Neural progenitor cell (in vitro differentiated cells): Measurements from ENCODE around the gene RPTOR. TPM values are rescaled to one million over a fixed set of nuclear protein-coding genes. Genes with fewer than 3 reads are reported as not detected.
"Not testable (repeated sequence)": the region's sequence is repeated elsewhere in the genome, so short reads cannot be mapped to it uniquely, and the experiment has no call there.

Experiments used
- DNase-seq: peaks from one replicate; pipeline ENCODE4 v3.0.0-alpha.2; 2016; ENCODE audit warnings: low spot score
- H2AFZ ChIP-seq: fragments of 200-600 bp; sonication (generic); replicated peaks from 2 replicates; pipeline ENCODE4 v1.6.1; 2016; ENCODE audit warnings: antibody characterized with exemption
- H3F3A ChIP-seq: fragments of 200-600 bp; sonication (generic); 2 replicates; pipeline ENCODE4 v1.6.1; 2016; ENCODE audit warnings: antibody characterized with exemption, low read depth
- H3K27ac ChIP-seq: fragments of 200-600 bp; sonication (generic); 2 replicates; pipeline ENCODE4 v1.5.1; 2016; ENCODE audit warnings: mild to moderate bottlenecking
- H3K27me3 ChIP-seq: fragments of 200-600 bp; sonication (generic); 2 replicates; pipeline ENCODE4 v1.6.1; 2016; ENCODE audit warnings: mild to moderate bottlenecking, moderate library complexity
- H3K36me3 ChIP-seq: fragments of 200-600 bp; sonication (generic); 2 replicates; pipeline ENCODE4 v1.5.1; 2016
- H3K4me1 ChIP-seq: fragments of 200-600 bp; sonication (generic); 2 replicates; pipeline ENCODE4 v1.6.1; 2016; ENCODE audit warnings: mixed run types
- H3K4me2 ChIP-seq: fragments of 200-600 bp; sonication (generic); 2 replicates; pipeline ENCODE4 v1.6.1; 2016
- H3K4me3 ChIP-seq: fragments of 200-600 bp; sonication (generic); 2 replicates; pipeline ENCODE4 v1.5.1; 2016
- H3K79me2 ChIP-seq: fragments of 200-600 bp; sonication (generic); 2 replicates; pipeline ENCODE4 v1.6.1; 2016; ENCODE audit warnings: low read depth
- H3K9ac ChIP-seq: fragments of 200-600 bp; sonication (generic); 2 replicates; pipeline ENCODE4 v1.6.1; 2016
- H3K9me3 ChIP-seq: fragments of 200-600 bp; sonication (generic); 2 replicates; pipeline ENCODE4 v1.5.1; 2016; ENCODE audit warnings: low read depth
- H4K20me1 ChIP-seq: fragments of 200-600 bp; sonication (generic); 2 replicates; pipeline ENCODE4 v1.6.1; 2016; ENCODE audit warnings: low read depth
- H3K27ac Mint-ChIP-seq: 3 replicates; pipeline ENCODE4 v1.8.0; 2021; ENCODE audit warnings: mixed read lengths
- H3K27me3 Mint-ChIP-seq: 2 replicates; pipeline ENCODE4 v1.8.0; 2022; ENCODE audit warnings: low read depth, mild to moderate bottlenecking, inconsistent platforms, moderate library complexity, mixed read lengths; ENCODE audit not compliant: insufficient read depth
- H3K36me3 Mint-ChIP-seq: 3 replicates; pipeline ENCODE4 v1.8.0; 2021; ENCODE audit warnings: mixed read lengths
- H3K4me1 Mint-ChIP-seq: 3 replicates; pipeline ENCODE4 v1.8.0; 2021; ENCODE audit warnings: mixed read lengths
- H3K4me3 Mint-ChIP-seq: 3 replicates; pipeline ENCODE4 v1.8.0; 2021; ENCODE audit warnings: mild to moderate bottlenecking, moderate library complexity, mixed read lengths
- H3K9me3 Mint-ChIP-seq: 3 replicates; pipeline ENCODE4 v1.8.0; 2020; ENCODE audit warnings: mixed read lengths
- EZH2 ChIP-seq: fragments of 200-600 bp; sonication (generic); IDR thresholded peaks from 2 replicates; pipeline ENCODE4 v1.6.1; 2017; ENCODE audit warnings: antibody characterized with exemption, mild to moderate bottlenecking, moderate library complexity
- EZH2phosphoT487 ChIP-seq: fragments of 200-600 bp; sonication (generic); IDR thresholded peaks from 2 replicates; pipeline ENCODE4 v1.6.1; 2017; ENCODE audit warnings: antibody characterized with exemption
- total RNA-seq: library from RNA; depleted of rRNA; stranded (reverse); fragments of >200 nt; gene quantifications from 2 replicates; pipeline ENCODE4 v1.2.3, GENCODE V29; 2015; ENCODE audit warnings: low replicate concordance
- TF ChIP-seq, protein P1 (sequence below): fragments of 200-600 bp; sonication (generic); IDR thresholded peaks from 2 replicates; pipeline ENCODE4 v1.5.1; 2017; ENCODE audit warnings: antibody characterized with exemption, mild to moderate bottlenecking

RPTOR gene
- total RNA-seq, 1 donor from 2014 or later: 7.4 TPM

DNA sequence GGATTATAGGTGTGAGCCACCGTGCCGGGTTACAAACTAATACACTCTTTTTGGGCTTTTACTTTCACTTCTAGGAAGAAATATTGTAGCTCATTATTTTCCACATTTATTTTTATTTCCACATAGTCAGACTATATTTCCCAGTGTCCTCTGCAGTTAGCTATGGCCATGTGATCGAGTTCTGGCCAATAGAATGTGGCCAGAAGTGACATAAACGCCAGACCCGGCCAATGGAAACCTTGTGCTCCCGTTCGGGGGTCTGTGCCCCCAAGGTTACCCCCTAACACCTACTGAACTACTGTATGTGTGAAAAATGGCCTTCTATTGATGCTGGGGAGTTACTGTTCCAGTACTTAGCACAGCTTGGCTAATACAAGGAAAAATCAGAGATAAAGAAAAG is 13.2 kb upstream of the RPTOR start:
- Histone ChIP-seq H3K4me2 (no peak overlapping the region), H3K4me3 (no peak overlapping the region), H2AFZ (peak overlapping the region; percentile 50), H3K9ac (no peak overlapping the region), H3F3A (no peaks in the 10 kb centered on the region), H4K20me1 (no peaks in the 10 kb centered on the region), H3K9me3 (no peaks in the 10 kb centered on the region), H3K27ac (no peak overlapping the region), H3K27me3 (peaks cover 8% of the 10 kb centered on the region), H3K79me2 (no peaks in the 10 kb centered on the region), H3K36me3 (no peaks in the 10 kb centered on the region), H3K4me1 (peaks cover 4% of the 10 kb centered on the region)
- H3K9me3 Mint-ChIP-seq: no peaks in the 10 kb centered on the region
- no peak overlapping the region for H3K27ac Mint-ChIP-seq
- H3K4me3 Mint-ChIP-seq: no peak overlapping the region
- H3K4me1 Mint-ChIP-seq: peaks cover 15% of the 10 kb centered on the region
- no peak for DNase-seq
- H3K36me3 Mint-ChIP-seq: no peaks in the 10 kb centered on the region
- H3K27me3 Mint-ChIP-seq: peaks cover 9% of the 10 kb centered on the region
- TF ChIP-seq EZH2phosphoT487 (no peak), EZH2 (no peak)
- TF ChIP-seq, protein P1, sequence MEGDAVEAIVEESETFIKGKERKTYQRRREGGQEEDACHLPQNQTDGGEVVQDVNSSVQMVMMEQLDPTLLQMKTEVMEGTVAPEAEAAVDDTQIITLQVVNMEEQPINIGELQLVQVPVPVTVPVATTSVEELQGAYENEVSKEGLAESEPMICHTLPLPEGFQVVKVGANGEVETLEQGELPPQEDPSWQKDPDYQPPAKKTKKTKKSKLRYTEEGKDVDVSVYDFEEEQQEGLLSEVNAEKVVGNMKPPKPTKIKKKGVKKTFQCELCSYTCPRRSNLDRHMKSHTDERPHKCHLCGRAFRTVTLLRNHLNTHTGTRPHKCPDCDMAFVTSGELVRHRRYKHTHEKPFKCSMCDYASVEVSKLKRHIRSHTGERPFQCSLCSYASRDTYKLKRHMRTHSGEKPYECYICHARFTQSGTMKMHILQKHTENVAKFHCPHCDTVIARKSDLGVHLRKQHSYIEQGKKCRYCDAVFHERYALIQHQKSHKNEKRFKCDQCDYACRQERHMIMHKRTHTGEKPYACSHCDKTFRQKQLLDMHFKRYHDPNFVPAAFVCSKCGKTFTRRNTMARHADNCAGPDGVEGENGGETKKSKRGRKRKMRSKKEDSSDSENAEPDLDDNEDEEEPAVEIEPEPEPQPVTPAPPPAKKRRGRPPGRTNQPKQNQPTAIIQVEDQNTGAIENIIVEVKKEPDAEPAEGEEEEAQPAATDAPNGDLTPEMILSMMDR: no peak

DNA sequence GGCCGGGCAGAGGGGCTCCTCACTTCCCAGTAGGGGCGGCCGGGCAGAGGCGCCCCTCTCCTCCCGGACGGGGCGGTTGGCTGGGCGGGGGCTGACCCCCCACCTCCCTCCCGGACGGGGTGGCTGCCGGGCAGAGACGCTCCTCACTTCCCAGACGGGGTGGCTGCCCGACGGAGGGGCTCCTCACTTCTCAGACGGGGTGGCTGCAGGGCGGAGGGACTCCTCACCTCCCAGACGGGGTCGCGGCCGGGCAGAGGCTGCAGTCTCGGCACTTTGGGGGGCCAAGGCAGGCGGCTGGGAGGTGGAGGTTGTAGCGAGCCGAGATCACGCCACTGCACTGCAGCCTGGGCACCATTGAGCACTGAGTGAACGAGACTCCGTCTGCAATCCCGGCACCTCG is 7.3 kb upstream of the RPTOR start:
- not testable (repeated sequence) for H3K9me3 Mint-ChIP-seq, H3K4me1 Mint-ChIP-seq, H3K36me3 Mint-ChIP-seq, H3F3A ChIP-seq, H3K4me3 Mint-ChIP-seq, H4K20me1 ChIP-seq, H3K27ac ChIP-seq, DNase-seq, H3K36me3 ChIP-seq, H3K27ac Mint-ChIP-seq, H3K79me2 ChIP-seq, H3K4me2 ChIP-seq, H3K9me3 ChIP-seq, H2AFZ ChIP-seq, H3K9ac ChIP-seq, H3K4me1 ChIP-seq, H3K27me3 Mint-ChIP-seq, H3K4me3 ChIP-seq
- H3K27me3 ChIP-seq: peaks cover 20% of the 10 kb centered on the region

DNA sequence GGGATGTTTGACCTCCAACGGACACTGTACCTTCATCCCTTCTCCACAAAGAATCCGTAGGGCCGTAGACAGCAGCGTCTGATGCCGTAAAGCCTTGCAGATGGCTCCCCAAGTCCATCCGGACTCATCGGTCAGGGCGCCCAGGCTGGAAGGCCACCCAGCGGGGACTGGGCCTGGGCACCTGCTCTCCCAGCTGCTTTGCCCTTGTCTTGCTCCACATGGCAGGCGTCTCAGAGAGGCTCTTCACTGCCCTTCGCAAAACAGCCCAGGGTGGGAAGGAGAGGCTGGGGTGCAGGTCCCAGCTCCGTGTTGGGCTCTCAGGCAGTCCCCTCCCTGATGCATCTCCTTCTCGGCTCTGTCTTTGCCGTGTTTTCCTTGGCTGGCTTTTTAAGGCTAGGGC is 6.2 kb upstream of the RPTOR start:
- Mint-ChIP-seq H3K27me3 (peaks cover 2% of the 10 kb centered on the region), H3K27ac (peak overlapping the region; percentile 46), H3K4me1 (peaks cover 8% of the 10 kb centered on the region), H3K36me3 (no peaks in the 10 kb centered on the region), H3K9me3 (peaks cover 2% of the 10 kb centered on the region), H3K4me3 (no peak overlapping the region)
- Histone ChIP-seq H3F3A (peaks cover 4% of the 10 kb centered on the region), H3K4me1 (no peaks in the 10 kb centered on the region), H3K27ac (no peak overlapping the region), H3K9me3 (no peaks in the 10 kb centered on the region), H3K36me3 (no peaks in the 10 kb centered on the region), H3K4me2 (no peak overlapping the region), H2AFZ (no peak overlapping the region), H3K9ac (no peak overlapping the region), H3K4me3 (no peak overlapping the region), H3K79me2 (no peaks in the 10 kb centered on the region), H4K20me1 (no peaks in the 10 kb centered on the region), H3K27me3 (peaks cover 27% of the 10 kb centered on the region)
- no peak for DNase-seq
- TF ChIP-seq EZH2: no peak
- no peak for TF ChIP-seq EZH2phosphoT487
- TF ChIP-seq, protein P1: no peak

DNA sequence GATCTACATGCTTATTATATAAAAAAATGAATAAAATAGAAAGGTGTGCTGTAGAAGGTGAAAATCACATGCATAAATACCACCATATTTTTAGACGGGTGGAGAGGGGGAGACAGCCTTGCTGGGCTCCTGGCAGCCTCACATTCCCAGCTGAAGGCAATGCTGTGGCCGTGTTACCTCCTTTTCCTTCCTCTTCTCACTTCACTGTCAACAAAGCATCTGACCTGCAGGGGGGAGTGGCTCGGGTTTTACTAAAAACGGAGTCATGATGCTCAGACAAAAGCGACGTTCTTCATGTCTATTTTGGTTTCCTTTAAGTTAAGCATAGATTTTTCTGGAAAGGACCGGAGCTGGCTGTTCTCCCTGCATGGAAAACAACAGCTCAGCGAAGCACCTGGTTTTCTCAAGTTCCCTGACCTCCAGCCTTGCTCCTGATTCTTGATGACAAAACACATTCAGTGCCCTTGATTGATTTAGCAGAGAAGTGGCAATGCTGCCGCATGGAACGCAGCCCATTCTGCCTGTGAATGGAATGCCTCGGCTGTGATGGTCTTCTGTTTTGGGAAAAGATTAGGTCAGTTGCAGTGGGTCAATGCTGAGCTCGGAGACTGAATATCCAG is 5.5 kb upstream of the RPTOR start:
- Mint-ChIP-seq H3K36me3 (no peaks in the 10 kb centered on the region), H3K27ac (peak overlapping the region; percentile 50), H3K9me3 (peaks cover 2% of the 10 kb centered on the region), H3K4me3 (no peak overlapping the region), H3K27me3 (peaks cover 2% of the 10 kb centered on the region), H3K4me1 (peaks cover 11% of the 10 kb centered on the region)
- Histone ChIP-seq H3K79me2 (no peaks in the 10 kb centered on the region), H3K9me3 (no peaks in the 10 kb centered on the region), H3F3A (peaks cover 4% of the 10 kb centered on the region), H3K27ac (no peak overlapping the region), H2AFZ (peak overlapping the region; percentile 53), H4K20me1 (no peaks in the 10 kb centered on the region), H3K4me1 (no peaks in the 10 kb centered on the region), H3K4me3 (no peak overlapping the region), H3K9ac (no peak overlapping the region), H3K4me2 (no peak overlapping the region), H3K27me3 (peaks cover 27% of the 10 kb centered on the region), H3K36me3 (no peaks in the 10 kb centered on the region)
- TF ChIP-seq EZH2 (no peak), EZH2phosphoT487 (no peak)
- TF ChIP-seq, protein P1: no peak
- DNase-seq: peak; percentile 45
